ENCODE data around the gene KRTAP5-5. TPM values are rescaled to one million over a fixed set of nuclear protein-coding genes. Genes with fewer than 3 reads are reported as not detected.

Gene KRTAP5-5
- total and polyA plus RNA-seq, 2 experiments from 2014 or later: not detected

GRCh38 chr11:1638344-1638743 lies 8.8 kb downstream of the KRTAP5-5 start:
- H3K9me3 Mint-ChIP-seq: no peaks in the 10 kb centered on the region

GRCh38 chr11:1639102-1639620 lies 9.6 kb downstream of the KRTAP5-5 start:
- H2AFZ ChIP-seq: 0 out of 2 replicates have a peak overlapping the region, but pooled peaks have one; percentile 28
- no peak for DNase-seq (ENCODE audit: low spot score)
- ATAC-seq: no peak
- Mint-ChIP-seq H3K4me3 (no peak overlapping the region), H3K4me1 (peaks cover 5% of the 10 kb centered on the region; the same call in 2 of the 3 replicates), H3K27me3 (ENCODE audit: insufficient read depth, low read depth, poor library complexity) (peaks cover 13% of the 10 kb centered on the region), H3K36me3 (ENCODE audit: low read depth) (no peaks in the 10 kb centered on the region), H3K9me3 (no peaks in the 10 kb centered on the region), H3K27ac (no peak overlapping the region)
- H3K4me3 ChIP-seq: no peak overlapping the region
- no peaks in the 10 kb centered on the region for H3K9me2 ChIP-seq (ENCODE audit: insufficient read depth)
- H3K27ac ChIP-seq (ENCODE audit: low read depth): no peak overlapping the region
- no peaks in the 10 kb centered on the region for H4K20me1 ChIP-seq (replicated peaks; ENCODE audit: insufficient read depth)
- no peaks in the 10 kb centered on the region for H3F3A ChIP-seq (replicated peaks; ENCODE audit: low read depth)
- no peak overlapping the region for H3K4me2 ChIP-seq
- H3K79me2 ChIP-seq (replicated peaks; ENCODE audit: insufficient read depth): no peaks in the 10 kb centered on the region
- H3K4me1 ChIP-seq (ENCODE audit: insufficient read depth): no peaks in the 10 kb centered on the region
- no peaks in the 10 kb centered on the region for H3K36me3 ChIP-seq (ENCODE audit: insufficient read depth)
- no peaks in the 10 kb centered on the region for H3K27me3 ChIP-seq (ENCODE audit: insufficient read depth)
- TF ChIP-seq EZH2phosphoT487 (IDR thresholded peaks at IDR 0.05; ENCODE audit: unreplicated experiment): no peak
- no peak for TF ChIP-seq NANOG (IDR thresholded peaks at IDR 0.05; ENCODE audit: borderline replicate concordance)
- TF ChIP-seq ETS1 (IDR thresholded peaks at IDR 0.05): no peak
- TF ChIP-seq ZNF114 (CRISPR knock-in tag; IDR thresholded peaks at IDR 0.05): no peak
- TF ChIP-seq CREB1 (CRISPR knock-in tag; IDR thresholded peaks at IDR 0.05; ENCODE audit: low read depth): no peak
- TF ChIP-seq STAT1 (IDR thresholded peaks at IDR 0.05; ENCODE audit: unreplicated experiment): no peak
- no peak for TF ChIP-seq POLR2AphosphoS5 (IDR thresholded peaks at IDR 0.05; ENCODE audit: low read depth)
- TF ChIP-seq, protein P1, sequence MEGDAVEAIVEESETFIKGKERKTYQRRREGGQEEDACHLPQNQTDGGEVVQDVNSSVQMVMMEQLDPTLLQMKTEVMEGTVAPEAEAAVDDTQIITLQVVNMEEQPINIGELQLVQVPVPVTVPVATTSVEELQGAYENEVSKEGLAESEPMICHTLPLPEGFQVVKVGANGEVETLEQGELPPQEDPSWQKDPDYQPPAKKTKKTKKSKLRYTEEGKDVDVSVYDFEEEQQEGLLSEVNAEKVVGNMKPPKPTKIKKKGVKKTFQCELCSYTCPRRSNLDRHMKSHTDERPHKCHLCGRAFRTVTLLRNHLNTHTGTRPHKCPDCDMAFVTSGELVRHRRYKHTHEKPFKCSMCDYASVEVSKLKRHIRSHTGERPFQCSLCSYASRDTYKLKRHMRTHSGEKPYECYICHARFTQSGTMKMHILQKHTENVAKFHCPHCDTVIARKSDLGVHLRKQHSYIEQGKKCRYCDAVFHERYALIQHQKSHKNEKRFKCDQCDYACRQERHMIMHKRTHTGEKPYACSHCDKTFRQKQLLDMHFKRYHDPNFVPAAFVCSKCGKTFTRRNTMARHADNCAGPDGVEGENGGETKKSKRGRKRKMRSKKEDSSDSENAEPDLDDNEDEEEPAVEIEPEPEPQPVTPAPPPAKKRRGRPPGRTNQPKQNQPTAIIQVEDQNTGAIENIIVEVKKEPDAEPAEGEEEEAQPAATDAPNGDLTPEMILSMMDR (conservative IDR thresholded peaks at IDR 0.05; ENCODE audit: low read depth in 2 of 2): no peak
- TF ChIP-seq, protein P2, sequence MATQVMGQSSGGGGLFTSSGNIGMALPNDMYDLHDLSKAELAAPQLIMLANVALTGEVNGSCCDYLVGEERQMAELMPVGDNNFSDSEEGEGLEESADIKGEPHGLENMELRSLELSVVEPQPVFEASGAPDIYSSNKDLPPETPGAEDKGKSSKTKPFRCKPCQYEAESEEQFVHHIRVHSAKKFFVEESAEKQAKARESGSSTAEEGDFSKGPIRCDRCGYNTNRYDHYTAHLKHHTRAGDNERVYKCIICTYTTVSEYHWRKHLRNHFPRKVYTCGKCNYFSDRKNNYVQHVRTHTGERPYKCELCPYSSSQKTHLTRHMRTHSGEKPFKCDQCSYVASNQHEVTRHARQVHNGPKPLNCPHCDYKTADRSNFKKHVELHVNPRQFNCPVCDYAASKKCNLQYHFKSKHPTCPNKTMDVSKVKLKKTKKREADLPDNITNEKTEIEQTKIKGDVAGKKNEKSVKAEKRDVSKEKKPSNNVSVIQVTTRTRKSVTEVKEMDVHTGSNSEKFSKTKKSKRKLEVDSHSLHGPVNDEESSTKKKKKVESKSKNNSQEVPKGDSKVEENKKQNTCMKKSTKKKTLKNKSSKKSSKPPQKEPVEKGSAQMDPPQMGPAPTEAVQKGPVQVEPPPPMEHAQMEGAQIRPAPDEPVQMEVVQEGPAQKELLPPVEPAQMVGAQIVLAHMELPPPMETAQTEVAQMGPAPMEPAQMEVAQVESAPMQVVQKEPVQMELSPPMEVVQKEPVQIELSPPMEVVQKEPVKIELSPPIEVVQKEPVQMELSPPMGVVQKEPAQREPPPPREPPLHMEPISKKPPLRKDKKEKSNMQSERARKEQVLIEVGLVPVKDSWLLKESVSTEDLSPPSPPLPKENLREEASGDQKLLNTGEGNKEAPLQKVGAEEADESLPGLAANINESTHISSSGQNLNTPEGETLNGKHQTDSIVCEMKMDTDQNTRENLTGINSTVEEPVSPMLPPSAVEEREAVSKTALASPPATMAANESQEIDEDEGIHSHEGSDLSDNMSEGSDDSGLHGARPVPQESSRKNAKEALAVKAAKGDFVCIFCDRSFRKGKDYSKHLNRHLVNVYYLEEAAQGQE (IDR thresholded peaks at IDR 0.05; ENCODE audit: unreplicated experiment): no peak

More at GRCh38 chr11:1638344-1638743, 8.8 kb downstream of the KRTAP5-5 start:
- Mint-ChIP-seq H3K27me3 (ENCODE audit: insufficient read depth, low read depth, poor library complexity) (peaks cover 13% of the 10 kb centered on the region), H3K36me3 (ENCODE audit: low read depth) (no peaks in the 10 kb centered on the region), H3K27ac (no peak overlapping the region), H3K4me3 (no peak overlapping the region), H3K4me1 (peaks cover 5% of the 10 kb centered on the region; the same call in 2 of the 3 replicates)
- no peak for ATAC-seq
- H3K9me2 ChIP-seq (ENCODE audit: insufficient read depth): no peaks in the 10 kb centered on the region
- TF ChIP-seq CREB1 (CRISPR knock-in tag; IDR thresholded peaks at IDR 0.05; ENCODE audit: low read depth): no peak
- no peak for TF ChIP-seq NANOG (IDR thresholded peaks at IDR 0.05; ENCODE audit: borderline replicate concordance)
- no peaks in the 10 kb centered on the region for H3K36me3 ChIP-seq (ENCODE audit: insufficient read depth)
- no peaks in the 10 kb centered on the region for H4K20me1 ChIP-seq (replicated peaks; ENCODE audit: insufficient read depth)
- no peaks in the 10 kb centered on the region for H3K27me3 ChIP-seq (ENCODE audit: insufficient read depth)
- no peak for DNase-seq (ENCODE audit: low spot score)
- no peak overlapping the region for H3K4me2 ChIP-seq
- H3K4me1 ChIP-seq (ENCODE audit: insufficient read depth): no peaks in the 10 kb centered on the region
- no peak overlapping the region for H3K27ac ChIP-seq (ENCODE audit: low read depth)
- no peak overlapping the region for H3K4me3 ChIP-seq
- no peak overlapping the region for H2AFZ ChIP-seq
- H3K79me2 ChIP-seq (replicated peaks; ENCODE audit: insufficient read depth): no peaks in the 10 kb centered on the region
- H3F3A ChIP-seq (replicated peaks; ENCODE audit: low read depth): no peaks in the 10 kb centered on the region
